ENCODE data around the gene NCR2. TPM values are rescaled to one million over a fixed set of nuclear protein-coding genes. Genes with fewer than 3 reads are reported as not detected.
"Not testable (repeated sequence)": the region's sequence is repeated elsewhere in the genome, so short reads cannot be mapped to it uniquely, and the experiment has no call there.

NCR2 gene
- not detected in 2 replicates for total RNA-seq (2014; rRNA removed; shearing (Covaris generic))

GRCh38 chr6:41335296-41335695, at the start of gene NCR2:
NCR2 (plus strand) TSS chr6:41335608; CDS start chr6:41335877, 269 bp downstream.
- no peak for DNase-seq (ENCODE audit: low spot score)

GRCh38 chr6:41286544-41287346, 48.7 kb upstream of the NCR2 start, which contains the start of gene TREM1:
TREM1 (minus strand) TSS chr6:41286682; CDS start chr6:41286655, 27 bp downstream.
- DNase-seq (ENCODE audit: low spot score) = no peak

- peak; percentile 43 for DNase-seq (ENCODE audit: low spot score)
Observed at GRCh38 chr6:41288030-41288753, 47.2 kb upstream of the NCR2 start.

- no peak for DNase-seq (ENCODE audit: low spot score)
Observed at GRCh38 chr6:41288754-41289129, 46.7 kb upstream of the NCR2 start.

- DNase-seq (ENCODE audit: low spot score) = no peak
Observed at GRCh38 chr6:41289815-41290214, 45.6 kb upstream of the NCR2 start.

- DNase-seq (ENCODE audit: low spot score) = no peak
Observed at GRCh38 chr6:41291717-41292116, 43.7 kb upstream of the NCR2 start.

DNA sequence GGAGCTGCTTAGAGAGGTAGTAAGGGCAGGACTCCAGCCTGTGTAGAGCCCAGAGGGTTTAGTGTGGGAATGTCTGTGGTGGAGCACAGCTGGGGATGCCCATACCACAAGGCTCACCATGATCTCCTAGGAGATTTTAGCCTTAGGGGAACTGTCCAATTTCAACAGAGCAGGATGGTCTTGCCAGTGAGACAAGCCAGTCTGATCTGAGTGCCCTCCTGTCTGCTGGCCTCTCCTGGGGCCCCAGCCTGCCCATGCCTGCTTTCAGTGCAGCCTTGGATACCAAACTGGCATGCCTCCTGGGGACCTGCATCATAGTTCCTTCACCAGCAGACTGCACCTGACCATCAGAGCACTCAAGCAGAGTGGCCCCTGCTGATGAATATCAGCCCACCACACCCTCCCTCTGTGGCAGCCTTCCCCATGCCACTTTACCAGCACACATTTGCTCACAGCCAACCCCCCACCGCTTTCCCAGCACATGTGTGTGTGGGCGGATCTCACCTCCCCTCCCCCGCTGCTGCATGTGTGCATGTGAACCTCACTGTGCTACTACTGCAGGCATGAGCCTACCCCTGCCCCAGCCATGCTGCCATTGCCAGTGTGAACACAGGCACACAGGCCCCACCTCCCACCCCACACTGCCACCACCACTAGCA, 41.1 kb upstream of the NCR2 start:
- no peak for DNase-seq (ENCODE audit: low spot score)

DNA sequence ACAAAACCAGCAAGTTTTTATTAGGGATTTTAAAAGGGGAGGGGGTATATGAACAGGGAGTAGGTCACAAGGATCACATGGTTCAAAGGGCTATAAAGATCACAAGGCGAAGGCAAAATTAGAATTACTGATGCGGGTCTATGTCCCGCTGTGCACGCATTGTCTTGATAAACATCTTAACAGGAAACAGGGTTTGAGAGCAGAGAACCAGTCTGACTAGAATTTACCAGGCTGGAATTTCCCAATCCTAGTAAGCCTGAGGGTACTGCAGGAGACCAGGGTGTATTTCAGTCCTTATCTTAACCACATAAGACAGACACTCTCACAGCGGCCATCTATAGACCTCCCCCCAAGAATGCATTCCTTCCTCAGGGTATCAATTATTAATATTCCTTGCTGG, 38.2 kb upstream of the NCR2 start:
- DNase-seq (ENCODE audit: low spot score) = not testable (repeated sequence)

GRCh38 chr6:41298785-41299502, 36.5 kb upstream of the NCR2 start:
- DNase-seq (ENCODE audit: low spot score) = no peak

GRCh38 chr6:41302638-41303037, 32.8 kb upstream of the NCR2 start:
- no peak for DNase-seq (ENCODE audit: low spot score)

- peak; percentile 86 for DNase-seq (ENCODE audit: low spot score)
Observed at GRCh38 chr6:41306187-41306854, 29.1 kb upstream of the NCR2 start.

DNA sequence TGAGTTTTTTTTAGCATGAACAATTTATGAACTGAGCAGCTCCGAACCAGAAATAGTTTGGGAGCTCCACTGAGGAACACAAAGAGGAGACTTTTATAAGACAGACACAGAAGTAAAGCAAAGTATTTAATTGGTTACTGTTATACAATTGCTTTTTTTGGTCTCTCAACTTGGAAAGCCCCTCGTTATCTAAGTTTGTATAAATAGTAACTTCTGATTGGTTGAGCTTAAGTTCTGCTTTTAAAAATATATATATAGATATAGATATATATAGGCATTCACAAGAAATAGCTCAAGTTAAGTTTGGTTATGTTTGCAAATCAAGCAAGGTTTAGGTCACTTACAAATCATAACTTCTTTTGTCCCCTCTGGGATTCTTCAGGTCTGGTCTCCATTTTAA, 20.2 kb upstream of the NCR2 start:
- DNase-seq (ENCODE audit: low spot score) = no peak

GRCh38 chr6:41315943-41316620, 19.3 kb upstream of the NCR2 start:
- DNase-seq (ENCODE audit: low spot score) = no peak

- no peak for DNase-seq (ENCODE audit: low spot score)
Observed at GRCh38 chr6:41318261-41318653, 17.2 kb upstream of the NCR2 start.

- peak; percentile 87 for DNase-seq (ENCODE audit: low spot score)
Observed at GRCh38 chr6:41318654-41319565, 16.5 kb upstream of the NCR2 start.

DNA sequence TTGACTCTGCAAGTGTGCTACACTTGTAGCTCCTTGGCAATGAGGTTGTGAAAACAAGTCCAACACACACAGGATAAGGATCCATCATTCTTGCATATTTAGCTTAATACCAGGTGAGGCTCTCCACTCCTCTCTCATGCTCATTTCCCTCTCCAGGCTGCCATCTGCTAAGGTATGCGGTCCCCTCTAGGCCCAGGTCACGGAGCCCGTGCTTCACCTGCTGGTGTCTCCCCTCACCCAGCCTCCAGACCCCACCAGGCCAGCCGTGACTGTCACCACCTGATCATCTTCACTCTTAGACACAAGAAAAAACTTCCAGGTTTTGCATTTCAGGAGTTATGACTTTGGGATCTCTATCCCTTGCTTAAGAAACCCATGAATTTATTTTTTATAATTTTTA, 14.2 kb upstream of the NCR2 start:
- DNase-seq (ENCODE audit: low spot score) = no peak

DNA sequence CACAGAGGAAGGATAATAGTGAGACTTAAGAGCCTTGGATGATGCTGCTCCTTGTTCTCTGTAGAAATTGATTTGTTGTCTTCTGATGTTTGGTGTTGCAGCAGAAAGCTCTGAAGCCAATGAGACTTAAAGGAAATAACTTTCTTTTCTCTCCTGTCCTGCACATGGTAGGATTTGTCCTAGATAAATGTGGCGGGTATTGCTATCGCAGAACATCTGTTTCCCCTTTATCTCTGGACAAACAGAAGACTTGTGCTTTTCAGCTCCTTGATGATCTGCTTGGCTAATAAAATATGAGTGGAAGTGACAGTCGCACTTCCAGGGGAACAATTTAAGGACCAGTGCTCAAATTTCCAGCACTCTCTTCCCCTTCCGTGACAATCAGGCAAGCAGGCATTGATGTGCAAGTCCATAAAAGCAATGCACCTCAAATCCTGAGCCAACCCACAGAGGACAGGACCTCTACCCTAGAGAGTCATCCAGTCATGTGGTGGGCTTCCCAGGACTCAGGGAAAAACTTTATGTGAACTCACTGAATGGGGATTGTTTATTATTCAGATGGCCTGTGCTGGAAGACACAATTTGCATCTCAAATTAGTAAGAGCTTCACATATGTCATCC, 9.9 kb upstream of the NCR2 start:
- no peak for DNase-seq (ENCODE audit: low spot score)

DNA sequence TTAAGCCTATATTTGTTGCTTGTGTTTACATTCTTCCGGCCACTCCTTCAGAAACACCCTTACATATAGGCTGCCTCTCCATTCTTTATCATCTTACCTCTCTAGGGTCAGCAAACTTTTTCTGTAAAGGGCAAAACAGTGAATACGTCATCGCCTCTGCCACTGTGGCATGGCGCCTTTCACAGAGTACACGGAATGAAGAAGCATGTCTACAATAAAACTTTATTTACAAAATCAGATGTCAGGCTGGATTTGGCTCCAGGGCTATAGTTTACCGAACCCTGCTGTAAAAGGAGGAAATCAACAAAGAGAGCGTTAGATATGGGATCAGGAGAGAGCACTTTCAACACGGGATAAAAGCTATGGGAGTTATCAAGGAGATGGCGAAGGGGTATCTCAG, 9.3 kb upstream of the NCR2 start:
- no peak for DNase-seq (ENCODE audit: low spot score)

GRCh38 chr6:41327177-41327576, 8.2 kb upstream of the NCR2 start:
- no peak for DNase-seq (ENCODE audit: low spot score)

Data from HT-29 (cell line).